ENCODE results near the gene PLCL2.
"Not testable (repeated sequence)": the region's sequence is repeated elsewhere in the genome, so short reads cannot be mapped to it uniquely, and the experiment has no call there.

Gene PLCL2

GRCh38 chr3:16978234-16978920 is 93.6 kb downstream of the PLCL2 start:
- no peak for DNase-seq

- no peak for DNase-seq
Observed at GRCh38 chr3:16978921-16979271, 94.1 kb downstream of the PLCL2 start.

GRCh38 chr3:16979769-16980515 is 95.2 kb downstream of the PLCL2 start:
- DNase-seq = not testable (repeated sequence)

GRCh38 chr3:16980526-16980925 is 95.8 kb downstream of the PLCL2 start:
- DNase-seq = not testable (repeated sequence)

- no peak for DNase-seq
Observed at GRCh38 chr3:16982460-16982859, 97.7 kb downstream of the PLCL2 start.

- DNase-seq = no peak
Observed at GRCh38 chr3:16985608-16986007, 100.9 kb downstream of the PLCL2 start.

GRCh38 chr3:16987141-16987540 is 102.4 kb downstream of the PLCL2 start:
- DNase-seq = no peak

- DNase-seq = no peak
Observed at GRCh38 chr3:16990163-16990562, 105.4 kb downstream of the PLCL2 start.

GRCh38 chr3:16992198-16992597 is 107.4 kb downstream of the PLCL2 start:
- no peak for DNase-seq

- no peak for DNase-seq
Observed at GRCh38 chr3:16993227-16993626, 108.5 kb downstream of the PLCL2 start.

- DNase-seq = no peak
Observed at GRCh38 chr3:16994854-16995525, 110.2 kb downstream of the PLCL2 start.

- no peak for DNase-seq
Observed at GRCh38 chr3:16995601-16996000, 110.8 kb downstream of the PLCL2 start.

- DNase-seq = no peak
Observed at GRCh38 chr3:16998236-16998923, 113.6 kb downstream of the PLCL2 start.

GRCh38 chr3:16999161-16999560 is 114.4 kb downstream of the PLCL2 start:
- no peak for DNase-seq

- DNase-seq = no peak
Observed at GRCh38 chr3:16999871-17000270, 115.1 kb downstream of the PLCL2 start.

- no peak for DNase-seq
Observed at GRCh38 chr3:17003457-17003856, 118.7 kb downstream of the PLCL2 start.

- no peak for DNase-seq
Observed at GRCh38 chr3:17006132-17006852, 121.5 kb downstream of the PLCL2 start.

GRCh38 chr3:17007284-17007683 is 122.5 kb downstream of the PLCL2 start:
- DNase-seq = no peak

- no peak for DNase-seq
Observed at GRCh38 chr3:17009826-17010225, 125.1 kb downstream of the PLCL2 start.

- no peak for DNase-seq
Observed at GRCh38 chr3:17011728-17012338, 127.1 kb downstream of the PLCL2 start.

GRCh38 chr3:17013050-17013449 is 128.3 kb downstream of the PLCL2 start:
- DNase-seq = no peak

GRCh38 chr3:17013571-17013970 is 128.8 kb downstream of the PLCL2 start:
- no peak for DNase-seq

Data from T-helper 9 cell (primary cell).